Measurements from ENCODE around the gene CENPF.
"Not testable (repeated sequence)": the region's sequence is repeated elsewhere in the genome, so short reads cannot be mapped to it uniquely, and the experiment has no call there.

CENPF gene

GRCh38 chr1:214583824-214584554 lies 19.0 kb upstream of the CENPF start:
- no peak for DNase-seq

DNA sequence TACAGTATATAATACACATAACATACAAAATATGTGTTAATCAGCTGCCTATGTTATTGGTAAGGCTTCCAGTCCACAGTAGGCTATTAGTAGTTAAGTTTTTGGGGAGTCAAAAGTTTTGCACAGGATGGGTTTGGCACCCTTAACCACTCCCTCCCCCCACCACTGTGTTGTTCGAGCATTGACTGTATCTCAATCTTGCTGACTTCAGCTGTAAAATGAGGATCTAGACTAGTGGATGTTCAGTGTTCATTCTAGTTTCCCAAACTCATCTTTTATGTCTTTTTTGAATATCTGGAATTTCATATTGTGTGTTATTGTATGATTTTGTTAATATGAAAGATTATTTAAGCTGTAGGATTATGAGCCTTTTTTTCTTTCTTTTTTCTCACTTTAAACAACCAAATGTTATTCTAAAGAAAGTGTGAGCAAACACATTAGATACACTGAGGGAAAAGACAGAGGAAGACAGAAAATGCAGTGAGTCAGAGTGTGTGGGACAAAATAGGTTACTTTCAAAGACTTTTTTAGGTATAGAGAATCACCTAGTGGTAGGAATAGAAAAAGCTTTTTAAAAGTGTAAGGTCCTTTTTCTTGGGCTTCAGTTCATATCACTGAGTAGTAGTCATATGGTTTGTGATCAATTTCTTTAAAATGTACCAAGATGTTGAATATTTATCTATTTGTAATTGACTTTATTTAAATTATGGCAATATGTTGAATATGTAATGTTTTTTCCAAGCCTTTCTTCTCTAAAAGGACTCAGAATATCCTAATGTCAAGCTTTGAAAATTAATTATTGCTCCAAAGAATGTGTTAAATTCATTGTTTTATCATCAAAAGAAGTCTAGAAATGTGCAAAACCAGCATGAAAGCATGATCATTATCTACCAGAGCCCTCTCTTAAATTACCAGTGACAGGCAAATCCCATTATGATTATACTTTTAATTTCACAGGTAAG lies 17.9 kb upstream of the CENPF start:
- DNase-seq = peak; percentile 33

DNA sequence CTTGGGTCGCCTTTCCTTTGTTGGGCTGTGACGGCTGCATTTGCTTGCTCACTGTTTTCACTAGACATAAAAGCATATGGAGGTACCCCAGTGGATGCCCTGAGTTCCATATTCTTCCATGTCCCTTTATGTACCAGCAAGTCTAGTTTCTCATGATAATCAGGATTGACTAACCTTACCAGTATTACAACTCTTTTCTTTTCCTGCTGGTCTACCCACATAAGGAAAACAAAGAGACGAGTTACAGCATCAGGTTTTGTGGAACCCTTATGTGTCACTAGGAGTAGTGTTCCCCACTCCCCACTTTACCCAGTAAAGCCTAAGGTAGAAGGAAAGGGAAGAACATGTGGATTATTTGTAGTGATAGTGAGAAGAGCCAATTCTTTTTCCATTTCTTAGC lies 16.4 kb upstream of the CENPF start:
- no peak for DNase-seq

- no peak for DNase-seq
These were observed 15.8 kb upstream of the CENPF start for GRCh38 chr1:214587165-214587564.

GRCh38 chr1:214588963-214589597 lies 13.9 kb upstream of the CENPF start:
- DNase-seq = no peak

GRCh38 chr1:214590696-214591095 lies 12.3 kb upstream of the CENPF start:
- no peak for DNase-seq

- DNase-seq = not testable (repeated sequence)
These were observed 11.1 kb upstream of the CENPF start for GRCh38 chr1:214591918-214592317.

DNA sequence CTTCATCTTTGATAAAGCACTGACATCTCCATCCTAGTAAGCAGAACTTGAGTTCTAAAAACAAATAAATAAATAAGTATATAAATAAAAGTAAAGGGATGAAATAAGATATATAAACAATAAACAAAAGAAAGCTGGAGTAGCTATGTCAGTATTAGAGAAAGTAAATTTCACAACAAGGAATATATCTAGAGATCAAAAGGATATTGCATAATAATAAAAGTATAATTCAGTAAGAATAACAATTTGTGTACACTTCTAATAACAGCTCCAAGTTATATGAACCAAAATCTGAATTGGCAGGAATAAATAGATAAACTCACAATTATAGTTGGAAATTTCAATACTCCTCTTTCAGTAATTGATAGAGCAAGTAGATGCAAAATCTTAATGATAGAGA lies 9.8 kb upstream of the CENPF start:
- no peak for DNase-seq

- peak; percentile 49 for DNase-seq
These were observed 841 bp downstream of the CENPF start for GRCh38 chr1:214603819-214604252.

DNA sequence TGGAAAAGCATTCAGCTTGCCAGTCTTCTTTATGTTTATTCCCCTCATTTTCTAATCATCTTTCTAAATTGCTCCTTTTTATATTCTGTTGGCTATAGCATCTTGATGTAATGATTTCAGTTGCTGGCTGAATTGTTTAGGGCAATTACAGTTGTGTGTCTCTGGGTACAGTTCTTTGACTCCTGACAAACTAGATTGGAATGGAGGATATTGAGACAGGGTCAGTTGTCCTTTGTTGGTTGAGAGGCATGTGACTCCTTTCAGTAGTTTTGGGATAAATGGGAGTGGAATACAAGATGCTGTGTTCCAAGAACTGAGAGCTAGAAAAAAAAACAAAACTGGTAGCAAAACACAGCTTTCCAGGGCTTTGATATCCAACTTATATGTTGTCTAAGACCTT lies 1.5 kb downstream of the CENPF start:
- DNase-seq = no peak

DNA sequence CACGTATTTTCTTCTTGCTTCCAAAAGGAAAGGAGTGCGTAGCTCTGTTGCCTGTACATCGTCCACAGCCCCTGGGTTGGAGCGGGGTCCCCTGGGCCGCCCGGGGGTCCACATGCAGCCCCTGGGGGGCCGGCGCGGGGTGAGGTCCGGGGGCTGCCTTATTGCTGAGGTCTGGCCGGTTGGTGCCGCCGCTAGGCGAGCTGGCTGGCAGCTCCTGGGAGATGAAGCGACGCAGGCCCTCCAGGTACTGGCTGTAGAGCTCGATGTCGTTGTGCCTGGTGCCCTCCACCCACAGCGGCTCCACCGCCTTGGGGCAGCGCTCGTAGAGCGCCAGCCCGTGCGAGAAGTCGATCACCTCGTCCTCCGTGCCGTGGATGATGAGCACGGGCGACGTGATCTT lies 2.5 kb downstream of the CENPF start:
- DNase-seq = not testable (repeated sequence)

DNA sequence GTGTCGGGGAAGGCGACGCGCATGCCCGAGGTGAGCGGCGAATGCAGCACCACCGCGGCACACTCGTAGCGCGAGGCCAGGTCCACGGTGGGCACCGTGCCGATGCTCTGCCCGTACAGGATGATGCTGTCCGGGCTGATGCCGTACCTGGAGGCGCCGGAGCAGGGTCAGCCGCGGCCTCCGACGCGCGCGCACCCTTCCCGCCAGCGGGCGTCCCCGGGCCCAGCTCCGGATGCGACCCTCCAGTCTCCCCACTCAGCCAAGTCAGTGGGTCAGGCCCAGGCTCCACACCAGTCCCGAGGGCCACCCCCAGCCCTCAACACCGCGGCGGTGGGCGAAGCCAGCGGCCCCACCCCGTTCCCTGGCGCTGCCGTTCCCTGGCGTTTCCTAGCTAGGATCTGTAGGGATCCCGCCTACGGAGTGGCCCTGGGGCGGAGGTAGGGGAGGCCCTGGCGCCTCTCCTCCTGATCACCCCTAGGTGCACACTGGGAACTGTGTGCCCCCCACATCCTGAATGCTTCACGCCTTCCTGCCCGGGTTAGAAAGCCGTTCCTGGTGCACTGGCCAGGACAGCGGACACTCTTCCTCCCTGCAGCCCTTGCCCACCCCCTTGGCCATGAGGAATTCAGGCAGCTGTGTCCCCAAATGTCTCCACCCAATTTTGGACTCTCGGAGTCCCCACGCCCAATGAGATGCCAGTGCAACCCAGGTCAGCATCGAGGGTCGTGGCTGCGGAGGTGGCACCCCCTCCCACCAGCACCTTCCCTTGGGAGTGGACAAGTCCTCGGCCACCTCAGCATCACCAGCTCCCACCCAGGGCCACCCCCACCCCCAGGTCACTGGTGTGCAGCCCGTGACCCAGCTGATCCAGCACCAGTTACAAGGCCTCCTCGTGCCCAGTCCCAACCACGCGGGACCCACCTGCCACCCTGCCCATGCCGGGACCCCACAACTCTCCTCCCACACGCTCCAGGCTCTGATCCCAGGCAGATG lies 3.2 kb downstream of the CENPF start:
- not testable (repeated sequence) for DNase-seq

DNA sequence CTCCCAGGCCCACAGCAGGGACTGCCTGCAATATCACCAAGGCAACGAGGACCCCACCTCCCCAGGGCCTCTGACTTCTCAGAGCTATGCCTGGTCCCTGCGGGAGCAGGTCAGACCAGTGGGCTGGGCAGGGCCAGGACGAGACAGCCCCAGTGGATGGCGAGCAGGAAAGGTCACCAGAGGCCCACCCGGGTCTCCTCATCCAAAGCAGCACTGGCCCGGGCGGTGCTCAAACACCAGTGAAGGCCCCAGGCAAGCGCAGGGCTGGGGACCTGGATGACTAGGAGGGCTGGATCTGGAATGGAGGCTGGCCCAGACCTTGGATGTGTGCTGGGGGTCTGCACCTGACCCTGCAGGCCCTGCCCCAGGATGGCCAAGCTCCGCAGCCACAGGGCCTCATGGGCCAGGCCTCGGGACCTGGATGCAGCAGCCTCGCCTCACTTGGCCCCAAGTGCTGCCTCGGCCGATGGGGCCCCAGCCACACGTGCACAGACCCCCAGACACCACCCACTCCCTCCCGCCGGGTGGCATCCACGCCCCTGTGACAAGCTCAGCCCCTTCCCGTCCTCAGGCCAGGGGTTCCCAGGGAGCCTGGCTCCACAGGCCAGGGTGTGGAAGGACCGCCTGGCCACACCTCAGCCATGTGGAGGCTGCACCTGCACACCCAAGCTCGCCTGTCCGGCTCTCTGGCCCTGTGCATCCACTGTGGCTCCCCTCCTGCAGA lies 4.7 kb downstream of the CENPF start:
- not testable (repeated sequence) for DNase-seq

DNA sequence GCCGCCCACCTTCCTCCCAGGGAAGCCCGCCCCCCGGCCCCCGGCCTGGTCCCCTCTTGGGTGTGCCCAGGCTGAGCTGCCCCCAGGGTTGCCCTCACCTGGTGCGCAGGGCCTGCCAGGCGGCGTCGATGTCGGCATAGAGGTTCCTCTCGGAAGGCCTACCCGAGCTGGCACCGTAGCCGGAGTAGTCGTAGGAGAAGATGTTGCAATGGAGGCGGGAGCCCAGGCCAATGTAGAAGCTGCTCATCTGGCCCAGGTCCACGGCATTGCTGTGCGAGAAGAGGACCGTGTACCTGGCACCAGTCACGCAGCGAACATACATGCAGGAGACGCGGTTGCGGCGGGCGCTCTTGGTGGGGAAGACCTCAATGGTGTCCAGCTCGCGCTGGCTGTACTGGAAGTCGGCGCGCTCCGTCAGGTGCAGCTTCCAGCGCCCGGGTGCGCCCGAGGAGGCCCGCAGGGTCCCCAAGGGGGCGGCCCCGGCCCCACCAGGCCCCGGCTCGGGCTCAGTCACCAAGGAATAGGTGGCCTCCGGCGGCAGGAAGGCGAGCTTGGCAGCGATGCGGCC lies 5.3 kb downstream of the CENPF start:
- DNase-seq = not testable (repeated sequence)

DNA sequence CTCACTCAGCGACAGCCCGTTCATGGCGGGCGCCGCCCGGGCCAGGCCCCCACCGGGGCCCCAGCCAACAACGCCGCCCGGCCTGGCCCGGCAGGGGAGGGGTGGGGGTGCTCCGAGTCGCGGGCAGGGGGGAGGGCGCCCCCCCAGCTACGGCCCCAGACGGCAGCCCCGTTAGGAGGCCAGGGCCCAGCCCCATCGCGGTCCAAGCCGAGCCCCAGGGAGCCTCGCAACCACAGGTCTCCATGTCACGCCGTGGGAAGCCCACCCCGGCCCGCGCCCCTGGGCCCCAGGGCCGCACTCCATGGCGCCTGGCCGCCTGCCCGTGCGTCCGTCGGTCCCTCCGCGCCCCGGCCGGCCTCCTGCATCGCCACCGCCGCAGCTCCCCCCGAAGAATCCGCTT lies 5.8 kb downstream of the CENPF start:
- not testable (repeated sequence) for DNase-seq

DNA sequence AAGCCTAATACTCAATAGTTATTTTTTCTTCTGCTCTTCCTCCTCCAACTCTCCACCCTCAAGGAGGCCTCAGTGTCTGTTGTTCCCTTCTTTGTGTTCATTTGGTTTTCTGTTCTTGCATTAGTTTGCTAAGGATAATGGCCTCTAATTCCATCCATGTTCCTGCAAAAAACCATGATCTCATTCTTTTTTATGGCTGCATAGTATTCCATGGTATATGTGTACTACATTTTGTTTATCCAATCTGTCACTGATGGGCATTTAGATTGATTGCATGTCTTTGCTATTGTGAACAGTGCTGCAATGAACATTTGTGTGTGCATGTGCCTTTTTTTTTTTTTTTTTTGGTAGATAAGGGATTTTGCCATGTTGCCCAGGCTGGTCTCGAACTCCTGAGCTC lies 6.7 kb downstream of the CENPF start:
- DNase-seq = no peak

DNA sequence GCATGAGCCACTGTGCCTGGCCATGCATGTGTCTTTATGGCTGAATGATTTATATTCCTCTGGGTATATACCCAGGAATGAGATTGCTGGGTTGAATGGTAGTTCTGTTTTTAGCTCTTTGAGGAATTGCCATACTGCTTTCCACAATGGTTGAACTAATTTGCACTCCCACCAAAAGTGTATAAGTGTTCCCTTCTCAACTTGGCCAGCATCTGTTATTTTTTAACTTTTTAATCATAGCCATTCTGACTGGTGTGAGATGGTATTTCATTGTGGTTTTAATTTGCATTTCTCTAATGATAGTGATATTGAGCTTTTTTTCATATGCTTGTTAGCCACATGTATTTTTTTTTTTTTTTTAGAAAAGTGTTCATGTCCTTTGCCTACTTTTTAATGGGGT lies 7.1 kb downstream of the CENPF start:
- not testable (repeated sequence) for DNase-seq

GRCh38 chr1:214615109-214615508 lies 12.1 kb downstream of the CENPF start:
- DNase-seq = no peak

DNA sequence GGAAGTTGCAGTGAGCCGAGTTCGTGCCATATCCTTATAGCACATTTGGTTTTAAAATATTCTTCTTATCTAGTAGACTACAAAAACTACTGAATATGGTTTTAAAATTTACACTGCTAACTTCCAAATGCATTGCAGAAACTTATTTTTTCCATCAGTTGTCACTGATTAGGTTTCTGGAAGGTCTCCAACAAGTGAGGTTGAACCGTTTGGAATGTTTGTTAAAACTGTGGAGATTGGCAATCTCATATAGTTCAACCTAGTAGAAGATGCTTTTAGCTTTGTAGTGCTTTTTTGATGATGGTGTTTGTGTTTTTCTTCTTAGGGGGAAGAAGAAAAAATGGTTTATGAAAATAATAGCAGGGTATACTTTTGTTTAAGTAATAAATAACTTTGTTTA lies 12.9 kb downstream of the CENPF start:
- no peak for DNase-seq

DNA sequence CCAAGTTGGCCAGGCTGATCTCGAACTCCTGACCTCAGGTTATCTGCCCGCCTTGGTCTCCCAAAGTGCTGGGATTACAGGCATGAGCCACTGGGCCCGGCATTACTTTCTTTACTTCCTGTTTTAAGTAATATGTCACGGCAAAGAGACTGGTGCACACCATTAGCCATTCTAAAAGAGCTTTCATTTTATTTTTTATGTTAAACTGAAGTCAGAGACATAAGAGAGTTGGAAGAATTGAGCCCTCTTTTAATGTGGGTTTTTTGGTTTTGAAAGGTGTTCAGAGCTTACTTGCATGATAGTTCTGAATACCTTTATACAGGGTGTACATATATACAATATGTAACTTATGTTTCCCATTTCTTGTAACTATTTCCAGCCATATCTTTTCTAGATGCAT lies 14.3 kb downstream of the CENPF start:
- DNase-seq = no peak

DNA sequence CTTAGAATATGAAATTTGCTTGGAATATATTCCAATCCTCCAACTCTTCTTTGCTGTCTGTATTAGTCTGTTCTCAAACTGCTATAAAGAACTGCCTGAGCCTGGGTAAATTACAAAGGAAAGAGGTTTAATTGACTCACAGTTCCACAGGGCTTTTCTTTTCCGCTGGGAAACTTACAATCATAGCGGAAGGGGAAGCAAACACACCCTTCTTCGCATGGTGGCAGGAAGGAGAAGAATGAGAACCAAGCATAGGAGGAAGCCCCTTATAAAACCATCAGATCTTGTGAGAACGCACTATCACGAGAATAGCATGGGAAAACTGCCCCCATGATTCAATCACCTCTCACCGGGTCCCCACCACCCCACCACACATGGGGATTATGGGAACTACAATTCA lies 14.8 kb downstream of the CENPF start:
- DNase-seq = no peak

Data from eye (tissue), 1 donor.